Stimulated activated CD4-positive, alpha-beta T cell treated with anti-CD3 and anti-CD28 coated beads, Interleukin-2, amount 100 ng/mL, for 48 hours (primary cell): ENCODE results near the gene DTL.

Experiments used
- DNase-seq, 2 donors: peaks; one replicate each; pipeline ENCODE4 v3.0.0-alpha.2; 2020

DTL gene

GRCh38 chr1:212135166-212135565 lies 99.6 kb downstream of the DTL start:
- DNase-seq = no peak

DNA sequence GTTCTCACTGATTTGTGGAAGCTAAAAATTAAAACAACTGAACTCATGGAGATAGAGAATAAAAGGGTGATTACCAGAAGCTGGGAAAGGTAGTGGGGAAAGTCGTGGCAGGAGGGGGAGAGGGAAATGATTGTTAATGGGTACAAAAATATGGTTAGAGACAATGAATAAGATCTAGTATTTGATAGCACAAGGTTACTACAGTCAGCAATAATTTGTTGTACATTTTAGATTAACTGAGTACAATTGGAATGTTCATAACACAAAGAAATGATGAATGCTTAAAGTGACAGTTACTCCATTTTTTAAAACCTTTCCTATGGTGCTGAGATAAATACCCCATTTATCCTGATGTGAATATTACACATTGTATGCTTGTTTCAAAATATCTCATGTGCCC lies 102.3 kb downstream of the DTL start:
- DNase-seq = no peak

- no peak for DNase-seq
Observed at GRCh38 chr1:212138457-212138856, 102.9 kb downstream of the DTL start.

DNA sequence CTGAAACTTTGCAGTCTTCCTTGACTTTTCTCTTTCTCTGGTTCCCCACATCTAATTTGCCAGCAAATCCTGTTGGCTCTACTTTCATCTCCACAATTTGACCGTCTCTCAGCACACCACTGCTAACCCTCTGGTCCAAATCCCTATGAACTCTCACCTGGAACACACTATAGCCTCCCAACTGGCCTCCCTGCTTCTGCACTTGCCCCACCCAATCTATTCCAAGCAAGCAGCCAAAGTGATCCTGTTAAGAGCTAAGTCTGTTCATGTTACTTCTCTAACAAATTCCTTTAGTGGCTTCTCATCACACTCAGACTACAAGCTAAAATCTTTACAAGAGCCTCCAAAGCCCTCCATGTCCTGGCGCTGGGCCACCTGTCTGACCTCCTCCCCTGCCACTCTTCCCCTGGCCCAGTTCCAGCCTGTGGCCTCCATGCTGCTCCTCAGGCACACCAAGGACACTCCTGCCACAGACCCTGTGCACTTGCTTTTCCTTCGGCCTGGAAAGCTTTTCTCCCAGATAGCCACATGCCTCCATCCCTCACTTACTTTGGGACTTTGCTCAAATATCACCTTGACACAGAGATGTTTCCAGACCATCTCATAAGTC lies 104.1 kb downstream of the DTL start:
- DNase-seq = no peak

- DNase-seq = no peak
Observed at GRCh38 chr1:212141404-212141803, 105.9 kb downstream of the DTL start.

DNA sequence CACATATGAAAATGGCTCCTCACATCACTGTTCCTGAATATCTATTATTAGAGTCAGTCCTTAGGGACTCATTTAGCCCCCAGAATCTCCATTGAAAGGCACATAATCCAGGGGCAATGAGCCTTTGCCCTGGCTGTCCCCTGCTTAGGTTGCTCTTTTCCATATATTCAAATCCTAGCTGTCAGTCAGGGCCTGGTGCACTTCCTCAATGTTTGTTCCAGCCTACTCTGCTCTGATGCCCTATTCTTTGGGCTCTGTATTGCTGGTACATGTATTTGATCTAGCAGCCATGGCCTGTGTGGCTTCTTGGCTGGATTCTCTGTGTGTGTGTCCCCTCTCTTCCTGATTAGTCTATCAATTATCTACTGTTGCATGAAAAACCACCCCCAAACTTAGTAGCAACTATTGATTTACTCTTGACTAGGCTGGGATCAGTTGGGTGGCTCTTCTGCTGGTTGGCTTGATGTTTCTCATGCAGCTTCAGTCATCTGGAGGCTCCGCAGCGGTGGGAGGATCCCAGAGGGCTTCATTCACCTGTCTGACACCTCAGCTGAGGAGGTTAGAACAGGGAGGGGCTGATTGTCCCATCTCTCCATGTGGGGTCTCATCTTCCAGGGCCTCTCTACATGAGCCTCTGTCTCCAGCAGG lies 107.5 kb downstream of the DTL start:
- no peak for DNase-seq

- DNase-seq = no peak
Observed at GRCh38 chr1:212147581-212148033, 112.1 kb downstream of the DTL start.

DNA sequence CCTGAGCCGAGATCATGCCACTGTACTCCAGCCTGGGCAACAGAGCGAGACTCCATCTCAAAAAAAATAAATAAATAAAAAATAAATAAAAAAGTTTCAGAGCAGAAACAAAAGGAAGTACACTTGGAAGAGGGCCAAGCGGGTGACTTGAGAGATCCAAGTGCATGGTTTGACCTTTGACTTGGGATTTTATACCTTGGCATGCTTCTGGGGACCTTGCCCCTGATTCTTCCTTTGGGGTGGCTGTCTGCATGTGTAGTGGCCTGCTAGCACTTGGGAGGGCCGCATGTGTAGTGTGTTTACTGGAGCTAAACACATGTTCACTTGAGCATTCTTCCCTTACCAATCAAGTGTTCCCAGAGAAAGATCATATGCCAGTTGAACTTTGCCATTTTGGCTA lies 114.0 kb downstream of the DTL start:
- DNase-seq = no peak

GRCh38 chr1:212152308-212152693 lies 116.8 kb downstream of the DTL start:
- DNase-seq = no peak

DNA sequence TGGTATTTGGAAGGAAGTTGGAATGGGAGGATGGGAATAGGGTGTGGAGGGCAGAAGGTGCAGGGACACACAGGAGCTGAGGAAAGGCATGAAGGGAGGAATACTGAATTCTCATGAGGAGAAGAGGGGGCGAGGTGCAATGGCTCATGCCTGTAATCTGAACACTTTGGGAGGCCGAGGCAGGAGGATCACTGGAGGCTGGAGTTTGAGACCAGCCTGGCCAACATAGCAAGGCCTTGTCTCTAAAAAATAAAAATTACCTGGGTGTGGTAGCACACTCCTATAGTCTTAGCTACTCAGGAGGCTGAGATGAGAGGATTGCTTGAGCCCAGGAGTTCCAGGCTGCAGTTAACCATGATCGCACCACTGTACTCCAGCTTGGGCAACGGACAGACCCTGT lies 117.3 kb downstream of the DTL start:
- no peak for DNase-seq

- no peak for DNase-seq
Observed at GRCh38 chr1:212153635-212154034, 118.1 kb downstream of the DTL start.
